Liver (tissue), 9 donors: ENCODE data around the gene ZNF436. TPM values are rescaled to one million over a fixed set of nuclear protein-coding genes. Genes with fewer than 3 reads are reported as not detected.
"Not testable (repeated sequence)": the region's sequence is repeated elsewhere in the genome, so short reads cannot be mapped to it uniquely, and the experiment has no call there.

ENCODE experiments used
- DNase-seq: peaks from one replicate; pipeline ENCODE4 v3.0.0-alpha.2; 2017; ENCODE audit warnings: low spot score
- H3K27ac ChIP-seq, 2 donors: one replicate each; pipeline ENCODE4 v1.7.0; 2013; ENCODE audit warnings: inconsistent platforms in 2 of 2, low read length in 2 of 2, control low read depth in 1 of 2, low read depth in 1 of 2, mild to moderate bottlenecking in 1 of 2
- H3K27me3 ChIP-seq, 4 donors: one replicate each; pipeline versions ENCODE4 v1.6.1 to v1.7.0; 2013; ENCODE audit warnings: low read length in 3 of 4, inconsistent platforms in 1 of 4, mild to moderate bottlenecking in 1 of 4, moderate library complexity in 1 of 4; ENCODE audit not compliant: control insufficient read depth in 4 of 4, insufficient read depth in 4 of 4
- H3K36me3 ChIP-seq, 4 donors: one replicate each; pipeline versions ENCODE4 v1.6.1 to v1.7.0; 2013; ENCODE audit warnings: low read length in 3 of 4, mild to moderate bottlenecking in 3 of 4, low read depth in 1 of 4, moderate library complexity in 1 of 4; ENCODE audit not compliant: control insufficient read depth in 4 of 4, insufficient read depth in 3 of 4
- H3K4me1 ChIP-seq, 4 donors: one replicate each; pipeline versions ENCODE4 v1.6.1 to v1.7.0; 2013; ENCODE audit warnings: low read length in 3 of 4, mild to moderate bottlenecking in 3 of 4, moderate library complexity in 1 of 4; ENCODE audit not compliant: control insufficient read depth in 4 of 4, insufficient read depth in 4 of 4
- H3K4me3 ChIP-seq, 3 donors: one replicate each; pipeline versions ENCODE4 v1.6.1 to v1.7.0; 2013; ENCODE audit warnings: low read length in 3 of 3, control low read depth in 1 of 3, low read depth in 1 of 3, mild to moderate bottlenecking in 1 of 3
- H3K9ac ChIP-seq, 2 donors: one replicate each; pipeline ENCODE4 v1.7.0; 2013; ENCODE audit warnings: low read length in 2 of 2, mild to moderate bottlenecking in 2 of 2, moderate library complexity in 2 of 2, control low read depth in 1 of 2, low read depth in 1 of 2
- H3K9me3 ChIP-seq, 4 donors: one replicate each; pipeline versions ENCODE4 v1.6.1 to v1.7.0; 2013; ENCODE audit warnings: low read length in 3 of 4; ENCODE audit not compliant: control insufficient read depth in 4 of 4
- WGBS: extraction: QIAGEN DNeasy Blood & Tissue Kit; methylation state at CpG from one replicate; pipeline ENCODE4 v1.1.7; 2013; 5-methylcytosine and 5-hydroxymethylcytosine counted together
- polyA plus RNA-seq, 2 donors: library from polyadenylated mRNA; stranded (reverse) in 1 of 2; unstranded in 1 of 2; fragments of 200-250 nt in 1 of 2; fragments of >200 nt in 1 of 2; fragmentation: Nextera tagmentation in 1 of 2; extraction: Ambion mirVana in 1 of 2; gene quantifications; one replicate each; pipeline versions ENCODE4 v1.2.1 to v1.2.3, GENCODE V29; 2013 to 2015
- total RNA-seq, 2 donors: library from RNA; depleted of rRNA; stranded (reverse); fragments of >200 nt; gene quantifications; one replicate each; pipeline ENCODE4 v1.2.3, GENCODE V29; 2014
- donor health status: healthy.
- donor health status: healthy.
- donor health status: healthy.
- donor health status: healthy.
- donor health status: healthy.

Gene ZNF436
- total and polyA plus RNA-seq, 4 donors = 1.3 to 8.0 (median 3.7) TPM

GRCh38 chr1:23310280-23310679, 59.4 kb downstream of the ZNF436 start:
- not testable (repeated sequence) for H3K9me3 ChIP-seq, DNase-seq, H3K4me3 ChIP-seq, H3K27ac ChIP-seq, H3K9ac ChIP-seq, H3K27me3 ChIP-seq, H3K4me1 ChIP-seq
- peaks cover 7 to 36% (median 21%) of the 10 kb centered on the region in 4 donors for H3K36me3 ChIP-seq
- WGBS = 98% methylated on average over 7 of the region's 7 CpGs

Other genes with a start within 250 kb of the ZNF436 start
- 1 to 10 TPM; 4.3 to 5.9 TPM for gene LUZP1, start 201.0 kb downstream of the ZNF436 start, total RNA-seq
- 1 to 10 TPM; 2.6 to 9.3 TPM for gene LUZP1, start 201.0 kb downstream of the ZNF436 start, polyA plus RNA-seq
- under 1 TPM in 1 of 2 donors, not detected in 1; 0.05 TPM for gene HTR1D, start 152.3 kb downstream of the ZNF436 start, total RNA-seq
- not detected for gene HTR1D, start 152.3 kb downstream of the ZNF436 start, polyA plus RNA-seq
- gene HNRNPR, start 25.6 kb downstream of the ZNF436 start, total RNA-seq = 10 to 100 TPM; 42.2 to 57.0 TPM
- 10 to 100 TPM; 31.2 to 34.6 TPM for gene HNRNPR, start 25.6 kb downstream of the ZNF436 start, polyA plus RNA-seq
- 10 to 100 TPM; 29.6 to 49.3 TPM for gene TCEA3, start 54.9 kb upstream of the ZNF436 start, total RNA-seq
- 100 to 1,000 TPM in 1 of 2 donors, 10 to 100 TPM in 1; 45.8 to 142 TPM for gene TCEA3, start 54.9 kb upstream of the ZNF436 start, polyA plus RNA-seq
- gene ASAP3, start 114.3 kb upstream of the ZNF436 start, total RNA-seq = 10 to 100 TPM; 20.9 to 25.9 TPM
- gene ASAP3, start 114.3 kb upstream of the ZNF436 start, polyA plus RNA-seq = 10 to 100 TPM in 1 of 2 donors, 1 to 10 TPM in 1; 8.3 to 12.5 TPM
- 10 to 100 TPM in 1 of 2 donors, under 1 TPM in 1; 0.08 to 79.9 TPM for gene E2F2, start 161.4 kb upstream of the ZNF436 start, total RNA-seq
- gene E2F2, start 161.4 kb upstream of the ZNF436 start, polyA plus RNA-seq = under 1 TPM; 0.36 to 0.53 TPM
- gene ID3, start 189.7 kb upstream of the ZNF436 start, total RNA-seq = 10 to 100 TPM; 21.6 to 38.6 TPM
- 10 to 100 TPM; 37.3 to 42.6 TPM for gene ID3, start 189.7 kb upstream of the ZNF436 start, polyA plus RNA-seq